Liver (tissue), 9 donors: ENCODE measurements around the gene SP140L. TPM values are rescaled to one million over a fixed set of nuclear protein-coding genes. Genes with fewer than 3 reads are reported as not detected.

ENCODE experiments used
- DNase-seq: peaks from one replicate; pipeline ENCODE4 v3.0.0-alpha.2; 2017; ENCODE audit warnings: low spot score
- H3K27ac ChIP-seq, 2 donors: one replicate each; pipeline ENCODE4 v1.7.0; 2013; ENCODE audit warnings: inconsistent platforms in 2 of 2, low read length in 2 of 2, control low read depth in 1 of 2, low read depth in 1 of 2, mild to moderate bottlenecking in 1 of 2
- H3K27me3 ChIP-seq, 4 donors: one replicate each; pipeline versions ENCODE4 v1.6.1 to v1.7.0; 2013; ENCODE audit warnings: low read length in 3 of 4, inconsistent platforms in 1 of 4, mild to moderate bottlenecking in 1 of 4, moderate library complexity in 1 of 4; ENCODE audit not compliant: control insufficient read depth in 4 of 4, insufficient read depth in 4 of 4
- H3K36me3 ChIP-seq, 4 donors: one replicate each; pipeline versions ENCODE4 v1.6.1 to v1.7.0; 2013; ENCODE audit warnings: low read length in 3 of 4, mild to moderate bottlenecking in 3 of 4, low read depth in 1 of 4, moderate library complexity in 1 of 4; ENCODE audit not compliant: control insufficient read depth in 4 of 4, insufficient read depth in 3 of 4
- H3K4me1 ChIP-seq, 4 donors: one replicate each; pipeline versions ENCODE4 v1.6.1 to v1.7.0; 2013; ENCODE audit warnings: low read length in 3 of 4, mild to moderate bottlenecking in 3 of 4, moderate library complexity in 1 of 4; ENCODE audit not compliant: control insufficient read depth in 4 of 4, insufficient read depth in 4 of 4
- H3K4me3 ChIP-seq, 3 donors: one replicate each; pipeline versions ENCODE4 v1.6.1 to v1.7.0; 2013; ENCODE audit warnings: low read length in 3 of 3, control low read depth in 1 of 3, low read depth in 1 of 3, mild to moderate bottlenecking in 1 of 3
- H3K9ac ChIP-seq, 2 donors: one replicate each; pipeline ENCODE4 v1.7.0; 2013; ENCODE audit warnings: low read length in 2 of 2, mild to moderate bottlenecking in 2 of 2, moderate library complexity in 2 of 2, control low read depth in 1 of 2, low read depth in 1 of 2
- H3K9me3 ChIP-seq, 4 donors: one replicate each; pipeline versions ENCODE4 v1.6.1 to v1.7.0; 2013; ENCODE audit warnings: low read length in 3 of 4; ENCODE audit not compliant: control insufficient read depth in 4 of 4
- ATF3 ChIP-seq: IDR thresholded peaks from 2 replicates; pipeline ENCODE4 v1.6.1; 2016; ENCODE audit warnings: antibody characterized with exemption
- FOXA1 ChIP-seq: IDR thresholded peaks from 2 replicates; pipeline ENCODE4 v1.6.1; 2016; ENCODE audit warnings: antibody characterized with exemption
- FOXA2 ChIP-seq: IDR thresholded peaks from 2 replicates; pipeline ENCODE4 v1.6.1; 2016; ENCODE audit warnings: antibody characterized with exemption
- HNF4A ChIP-seq, 2 donors: conservative IDR thresholded peaks; 2 replicates each; pipeline ENCODE4 v1.6.1; 2016; ENCODE audit warnings: antibody characterized with exemption in 2 of 2, mild to moderate bottlenecking in 2 of 2
- HNF4G ChIP-seq: IDR thresholded peaks from 2 replicates; pipeline ENCODE4 v1.6.1; 2016; ENCODE audit warnings: antibody characterized with exemption
- JUND ChIP-seq, 2 donors: IDR thresholded peaks; 2 replicates each; pipeline ENCODE4 v1.6.1; 2016; ENCODE audit warnings: antibody characterized with exemption in 2 of 2
- MAX ChIP-seq: IDR thresholded peaks from 2 replicates; pipeline ENCODE4 v1.6.1; 2016; ENCODE audit warnings: antibody characterized with exemption
- NR2F2 ChIP-seq: IDR thresholded peaks from 2 replicates; pipeline ENCODE4 v1.6.1; 2016; ENCODE audit warnings: antibody characterized with exemption
- RAD21 ChIP-seq, 2 donors: IDR thresholded peaks; 2 replicates each; pipeline ENCODE4 v1.6.1; 2016; ENCODE audit warnings: antibody characterized with exemption in 2 of 2, mild to moderate bottlenecking in 2 of 2
- REST ChIP-seq: IDR thresholded peaks from 2 replicates; pipeline ENCODE4 v1.6.1; 2016; ENCODE audit warnings: antibody characterized with exemption, mild to moderate bottlenecking
- TAF1 ChIP-seq: conservative IDR thresholded peaks from 2 replicates; pipeline ENCODE4 v1.6.1; 2016; ENCODE audit warnings: antibody characterized with exemption, mild to moderate bottlenecking
- YY1 ChIP-seq: IDR thresholded peaks from 2 replicates; pipeline ENCODE4 v1.6.1; 2016; ENCODE audit warnings: antibody characterized with exemption, mild to moderate bottlenecking
- ZBTB33 ChIP-seq: IDR thresholded peaks from 2 replicates; pipeline ENCODE4 v1.6.1; 2016; ENCODE audit warnings: antibody characterized with exemption
- WGBS: extraction: QIAGEN DNeasy Blood & Tissue Kit; methylation state at CpG from one replicate; pipeline ENCODE4 v1.1.7; 2013; 5-methylcytosine and 5-hydroxymethylcytosine counted together
- polyA plus RNA-seq, 2 donors: library from polyadenylated mRNA; stranded (reverse) in 1 of 2; unstranded in 1 of 2; fragments of 200-250 nt in 1 of 2; fragments of >200 nt in 1 of 2; fragmentation: Nextera tagmentation in 1 of 2; extraction: Ambion mirVana in 1 of 2; gene quantifications; one replicate each; pipeline versions ENCODE4 v1.2.1 to v1.2.3, GENCODE V29; 2013 to 2015
- total RNA-seq, 2 donors: library from RNA; depleted of rRNA; stranded (reverse); fragments of >200 nt; gene quantifications; one replicate each; pipeline ENCODE4 v1.2.3, GENCODE V29; 2014
- donor health status: healthy.
- donor health status: healthy.
- donor health status: healthy.
- donor health status: healthy.
- donor health status: healthy.

SP140L gene
- total and polyA plus RNA-seq, 4 donors = 3.1 to 21.5 (median 6.6) TPM

DNA sequence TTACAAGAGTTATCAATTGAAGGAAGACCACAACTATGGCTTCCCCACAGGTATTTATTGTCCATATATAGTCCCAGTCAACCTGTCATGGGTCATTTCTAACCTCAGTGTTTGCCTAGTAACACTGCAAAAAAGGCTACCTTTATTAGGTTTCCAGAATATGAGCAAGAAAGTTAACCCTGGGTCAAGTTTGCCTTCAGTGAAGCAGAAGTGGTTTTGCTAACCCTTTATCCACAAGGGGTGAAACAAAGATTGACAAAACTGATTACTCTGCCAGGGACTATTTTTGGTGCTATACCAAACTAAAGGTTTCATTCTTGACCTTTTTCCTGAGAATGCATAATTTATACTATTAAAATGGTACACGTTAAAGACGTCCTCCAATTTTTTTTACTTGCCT, 117.8 kb downstream of the SP140L start:
- Histone ChIP-seq H3K27ac (no peak overlapping the region), H3K36me3 (peaks cover 14 to 50% (median 31%) of the 10 kb centered on the region in 4 donors), H3K27me3 (no peaks in the 10 kb centered on the region), H3K9ac (no peak overlapping the region), H3K4me1 (peaks cover 0 to 2% (median under 1%) of the 10 kb centered on the region in 4 donors), H3K4me3 (no peak overlapping the region), H3K9me3 (no peaks in the 10 kb centered on the region)
- TF ChIP-seq FOXA1 (no peak), HNF4G (no peak), ATF3 (no peak), TAF1 (no peak), NR2F2 (no peak), ZBTB33 (no peak), YY1 (no peak), FOXA2 (no peak)
- WGBS = 87% methylated on average over 2 of the region's 2 CpGs
- DNase-seq = no peak

- DNase-seq = no peak
- Histone ChIP-seq H3K4me1 (no peaks in the 10 kb centered on the region), H3K27ac (no peak overlapping the region), H3K27me3 (no peaks in the 10 kb centered on the region), H3K36me3 (peaks cover 14 to 59% (median 38%) of the 10 kb centered on the region in 4 donors), H3K4me3 (no peak overlapping the region), H3K9me3 (no peaks in the 10 kb centered on the region), H3K9ac (no peak overlapping the region)
- no peak for TF ChIP-seq TAF1
- TF ChIP-seq RAD21 (IDR thresholded peaks at IDR 0.05) = no peak
- TF ChIP-seq YY1 = no peak
- TF ChIP-seq FOXA1 = no peak
- no peak for TF ChIP-seq JUND (IDR thresholded peaks at IDR 0.05)
- TF ChIP-seq HNF4A (conservative IDR thresholded peaks at IDR 0.05) = no peak
- TF ChIP-seq MAX = no peak
- TF ChIP-seq NR2F2 = no peak
- no peak for TF ChIP-seq ATF3
- TF ChIP-seq REST = no peak
- TF ChIP-seq ZBTB33 = no peak
- 80% methylated on average over 7 of the region's 7 CpGs for WGBS
Observed at GRCh38 chr2:230447036-230447435, 120.0 kb downstream of the SP140L start.
